Glomerular visceral epithelial cell (primary cell): ENCODE results near the gene ZDHHC15.
"Not testable (repeated sequence)": the region's sequence is repeated elsewhere in the genome, so short reads cannot be mapped to it uniquely, and the experiment has no call there.

Experiments used
- DNase-seq: peaks from one replicate; pipeline ENCODE4 v3.0.0-alpha.2; 2016; ENCODE audit errors: extremely low spot score

The ZDHHC15 gene

GRCh38 chrX:75522565-75523431 is at the start of gene ZDHHC15:
TSS of gene ZDHHC15 (minus strand) at chrX:75523037. CDS start at chrX:75523024, 13 bp downstream.
- peak; percentile 80 for DNase-seq

DNA sequence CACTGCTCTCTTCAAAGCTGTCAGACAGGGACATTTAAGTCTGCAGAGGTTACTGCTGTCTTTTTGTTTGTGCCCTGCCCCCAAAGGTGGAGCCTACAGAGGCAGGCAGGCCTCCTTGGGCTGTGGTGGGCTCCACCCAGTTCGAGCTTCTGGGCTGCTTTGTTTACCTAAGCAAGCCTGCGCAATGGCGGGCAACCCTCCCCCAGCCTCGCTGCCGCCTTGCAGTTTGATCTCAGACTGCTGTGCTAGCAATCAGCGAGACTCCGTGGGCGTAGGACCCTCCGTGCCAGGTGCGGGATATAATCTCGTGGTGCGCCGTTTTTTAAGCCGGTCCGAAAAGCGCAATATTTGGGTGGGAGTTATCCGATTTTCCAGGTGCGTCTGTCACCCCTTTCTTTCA is 37.7 kb upstream of the ZDHHC15 start:
- not testable (repeated sequence) for DNase-seq

DNA sequence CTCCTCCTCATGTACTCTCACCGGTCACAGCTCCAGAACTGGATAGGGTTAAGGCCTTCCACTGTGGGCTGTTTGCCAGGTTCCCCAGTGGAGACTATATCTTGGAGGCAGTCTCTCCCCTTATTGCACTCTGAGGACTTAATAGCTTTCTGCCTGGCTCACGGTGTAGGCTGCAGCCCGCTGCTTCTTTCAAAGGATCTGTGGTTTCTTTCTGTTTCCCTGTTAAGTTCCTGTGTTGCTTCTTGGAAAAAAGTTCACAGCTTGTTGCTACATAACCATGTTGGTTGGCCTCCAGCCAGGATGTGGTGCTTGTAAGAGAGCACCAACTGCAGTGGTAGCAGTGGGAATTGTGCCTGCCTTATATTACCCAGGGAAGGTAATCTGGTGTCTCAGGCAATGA is 24.9 kb upstream of the ZDHHC15 start:
- peak; percentile 48 for DNase-seq

- DNase-seq, result no peak
Measured at GRCh38 chrX:75546724-75547511, 24.1 kb upstream of the ZDHHC15 start.

DNA sequence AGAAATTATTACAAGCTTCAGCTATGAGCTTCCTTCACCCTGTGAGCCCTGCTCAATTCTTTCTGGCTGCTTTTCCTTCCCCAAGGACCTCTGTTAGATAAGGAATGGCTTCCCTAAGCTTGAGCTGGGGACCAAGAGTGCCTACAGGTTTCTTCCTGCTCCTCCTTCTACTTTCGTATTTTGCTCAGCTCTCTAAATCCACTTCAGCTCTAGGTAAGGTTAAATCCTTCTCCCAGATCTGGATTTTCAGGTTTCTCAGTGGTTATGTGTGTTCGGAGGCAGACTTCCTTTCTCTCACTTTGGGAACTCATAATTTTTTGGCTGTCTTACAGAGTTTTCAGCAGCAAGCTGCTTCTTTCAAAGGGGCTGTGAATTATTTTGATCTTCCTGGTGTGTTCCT is 21.9 kb upstream of the ZDHHC15 start:
- DNase-seq, result no peak

DNA sequence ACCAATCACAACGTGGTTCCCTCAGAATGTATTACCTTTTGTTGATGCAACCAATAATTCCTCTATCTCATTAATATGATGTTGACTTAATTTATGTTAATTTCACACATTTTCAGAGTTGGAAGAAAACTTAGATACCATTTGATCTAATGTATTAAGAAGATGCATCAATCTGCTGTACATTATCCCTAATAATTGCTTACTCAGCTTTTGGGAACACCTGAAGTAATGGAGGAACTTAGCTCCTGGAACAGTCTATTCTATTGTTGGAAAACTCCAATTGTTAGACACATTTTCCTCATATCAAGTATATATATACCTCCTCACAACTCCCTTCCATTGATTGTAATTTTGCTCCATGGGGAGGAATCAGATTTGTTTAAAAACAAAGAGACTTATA is 38.9 kb downstream of the ZDHHC15 start:
- no peak for DNase-seq

DNA sequence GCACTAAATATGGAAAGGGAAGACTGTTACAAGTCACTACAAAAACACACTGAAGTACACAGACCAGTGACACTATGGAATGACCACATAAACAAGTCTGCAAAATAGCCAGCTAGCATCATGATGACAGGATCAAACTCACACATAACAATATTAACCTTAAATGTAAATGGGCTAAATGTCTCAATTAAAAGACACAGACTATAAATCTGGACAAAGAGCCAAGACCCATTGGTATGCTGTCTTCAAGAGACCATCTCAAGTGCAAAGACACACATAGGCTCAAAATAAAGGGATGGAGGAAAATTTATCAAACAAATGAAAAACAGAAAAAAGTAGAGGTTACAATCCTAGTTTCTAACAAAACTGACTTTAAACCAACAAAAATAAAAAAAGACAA is 61.1 kb downstream of the ZDHHC15 start:
- DNase-seq, result not testable (repeated sequence)

- no peak for DNase-seq
Measured at GRCh38 chrX:75421688-75422230, 101.1 kb downstream of the ZDHHC15 start.

DNA sequence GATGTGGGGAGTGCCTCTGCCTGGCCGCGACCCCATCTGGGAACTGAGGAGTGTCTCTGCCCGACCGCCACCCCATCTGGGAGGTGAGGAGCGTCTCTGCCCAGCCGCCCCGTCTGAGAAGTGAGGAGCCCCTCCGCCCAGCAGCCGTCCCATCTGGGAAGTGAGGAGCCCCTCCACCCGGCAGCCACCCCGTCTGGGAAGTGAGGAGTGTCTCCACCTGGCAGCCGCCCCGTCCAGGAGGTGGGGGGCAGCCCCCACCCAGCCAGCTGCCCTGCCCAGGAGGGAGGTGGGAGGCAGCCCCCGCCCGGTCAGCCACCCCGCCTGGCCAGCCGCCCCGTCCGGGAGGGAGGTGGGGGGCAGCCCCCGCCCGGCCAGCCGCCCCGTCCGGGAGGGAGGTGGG is 115.7 kb downstream of the ZDHHC15 start:
- not testable (repeated sequence) for DNase-seq

DNA sequence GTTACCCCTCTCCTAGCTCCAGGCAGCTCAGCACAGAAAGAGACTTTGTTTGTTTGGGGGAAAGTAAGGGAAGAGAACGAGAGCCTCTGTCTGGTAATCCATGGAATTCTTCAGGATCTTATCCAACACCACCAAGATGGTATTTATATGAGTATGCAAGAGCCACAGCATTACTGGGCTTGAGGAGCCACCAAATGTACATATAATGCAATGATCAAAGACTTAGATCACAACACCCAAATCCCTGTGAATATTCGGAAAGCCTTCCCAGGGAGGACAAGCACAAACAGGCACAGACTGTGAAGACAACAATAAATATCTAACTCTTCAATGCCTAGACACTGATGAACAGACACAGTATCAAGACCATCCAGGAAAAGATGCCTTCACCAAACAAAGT is 132.4 kb downstream of the ZDHHC15 start:
- DNase-seq, result no peak

DNA sequence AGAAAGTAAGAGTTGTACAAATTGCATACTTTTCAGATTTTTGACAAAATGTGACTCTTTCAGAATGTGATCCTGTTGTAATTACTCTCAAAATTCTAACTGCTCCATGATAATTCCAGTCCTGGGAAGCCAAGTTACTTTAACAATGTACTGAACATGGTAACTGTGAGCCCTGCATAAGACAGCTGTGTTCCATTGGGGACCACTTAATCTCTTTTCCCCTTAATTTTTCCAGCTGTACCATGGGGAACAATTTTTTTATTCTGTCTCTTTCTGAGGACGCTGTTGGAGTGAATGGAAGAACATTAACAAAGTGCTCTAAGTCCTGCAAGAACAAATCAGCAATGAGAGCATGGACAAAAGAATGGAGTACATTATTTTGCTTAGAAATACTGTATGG is 153.1 kb downstream of the ZDHHC15 start:
- DNase-seq, result no peak

DNA sequence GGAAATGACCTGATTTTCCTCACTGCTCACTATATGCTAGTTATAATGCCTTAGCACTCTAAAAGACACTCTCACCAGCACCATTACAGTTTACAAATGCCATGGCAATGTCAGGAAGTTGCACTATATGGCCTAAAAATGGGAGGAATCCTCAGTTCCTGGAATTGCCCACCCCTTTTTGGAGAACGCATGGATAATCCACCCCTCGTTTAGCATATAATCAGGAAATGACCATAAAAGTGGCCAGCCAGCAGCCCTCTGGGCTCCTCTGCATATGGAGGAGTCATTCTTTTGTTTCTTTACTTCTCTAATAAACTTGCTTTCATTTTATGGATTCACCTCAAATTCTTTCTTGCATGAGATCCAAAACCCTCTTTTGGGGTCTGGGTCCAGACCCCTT is 156.0 kb downstream of the ZDHHC15 start:
- DNase-seq, result no peak

DNA sequence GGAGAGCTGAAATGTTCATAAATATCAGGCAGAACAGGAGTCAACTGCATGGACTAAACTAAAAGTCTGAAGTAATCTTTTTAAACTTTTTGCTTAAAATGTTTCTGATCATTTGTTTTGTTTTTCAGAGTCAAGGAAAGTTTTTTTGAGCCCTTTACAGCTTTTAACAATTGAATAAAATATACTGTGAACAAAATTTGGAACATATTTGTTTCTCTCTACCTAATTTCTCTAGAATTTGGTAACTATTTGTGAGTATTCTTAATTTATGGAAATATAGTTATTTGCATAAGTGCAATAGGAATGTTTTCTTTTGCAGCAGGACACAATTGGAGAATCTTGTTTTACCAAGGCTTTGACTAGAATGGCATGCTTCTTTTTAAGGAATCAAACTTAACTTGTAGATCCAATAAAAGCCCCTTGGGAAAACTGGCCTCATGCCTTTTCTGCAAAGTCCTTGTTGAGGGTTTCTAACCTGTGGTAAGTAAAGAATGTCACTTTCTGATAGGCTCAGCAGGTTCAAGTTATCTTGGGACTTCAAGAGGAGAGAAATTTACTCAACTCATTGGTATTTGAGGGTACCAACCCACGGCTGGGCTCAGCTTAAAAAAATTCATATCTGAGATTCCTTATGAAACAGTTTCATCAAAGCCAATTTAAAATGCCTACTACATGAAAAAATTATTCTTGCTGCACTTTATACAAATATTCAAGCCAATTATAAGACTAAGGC is 157.4 kb downstream of the ZDHHC15 start:
- DNase-seq, result peak; percentile 0

DNA sequence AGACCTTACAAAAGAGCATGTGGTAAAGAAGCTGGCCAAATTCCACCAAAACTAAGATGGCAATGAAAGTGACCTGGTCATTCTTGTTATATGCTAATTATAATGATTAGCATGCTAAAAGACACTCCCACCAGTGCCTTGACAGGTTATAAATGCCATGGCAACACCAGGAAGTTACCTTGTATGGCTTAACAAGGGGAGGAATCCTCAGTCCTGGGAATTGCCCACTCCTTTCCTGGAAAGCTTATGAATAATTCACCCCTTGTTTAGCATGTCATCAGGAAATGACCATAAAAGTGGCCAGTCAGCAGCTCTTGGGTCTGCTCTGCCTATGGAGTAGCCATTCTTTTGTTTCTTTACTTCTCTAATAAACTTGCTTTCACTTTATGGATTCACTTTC is 161.0 kb downstream of the ZDHHC15 start:
- DNase-seq, result no peak

GRCh38 chrX:75348601-75349000 is 174.2 kb downstream of the ZDHHC15 start:
- not testable (repeated sequence) for DNase-seq

GRCh38 chrX:75337525-75337924 is 185.3 kb downstream of the ZDHHC15 start:
- DNase-seq, result peak; percentile 0

GRCh38 chrX:75335127-75335458 is 187.7 kb downstream of the ZDHHC15 start:
- DNase-seq, result no peak

DNA sequence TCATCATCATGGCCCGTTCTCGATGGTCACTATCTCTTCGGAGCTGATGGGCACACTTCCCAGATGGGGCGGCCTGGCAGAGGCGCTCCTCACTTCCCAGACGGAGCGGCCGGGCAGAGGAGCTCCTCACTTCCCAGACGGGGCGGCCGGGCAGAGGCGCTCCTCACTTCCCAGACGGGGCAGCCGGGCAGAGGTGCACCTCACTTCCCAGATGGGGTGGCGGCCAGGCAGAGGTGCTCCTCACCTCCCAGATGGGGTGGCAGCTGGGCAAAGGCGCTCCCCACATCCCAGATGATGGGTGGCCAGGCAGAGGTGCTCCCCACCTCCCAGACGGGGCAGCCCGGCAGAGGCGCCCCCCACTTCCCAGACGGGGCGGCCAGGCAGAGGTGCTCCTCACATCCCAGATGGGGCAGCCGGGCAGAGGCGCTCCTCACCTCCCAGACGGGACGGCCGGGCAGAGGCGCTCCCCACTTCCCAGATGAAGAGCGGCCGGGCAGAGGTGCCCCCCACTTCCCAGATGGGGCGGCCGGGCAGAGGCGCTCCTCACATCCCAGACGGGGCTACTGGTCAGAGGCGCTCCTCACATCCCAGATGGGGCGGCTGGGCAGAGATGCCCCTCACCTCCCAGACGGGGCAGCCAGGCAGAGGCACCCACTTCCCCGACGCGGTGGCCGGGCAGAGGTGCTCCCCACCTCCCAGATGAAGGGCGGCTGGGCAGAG is 188.3 kb downstream of the ZDHHC15 start:
- not testable (repeated sequence) for DNase-seq

DNA sequence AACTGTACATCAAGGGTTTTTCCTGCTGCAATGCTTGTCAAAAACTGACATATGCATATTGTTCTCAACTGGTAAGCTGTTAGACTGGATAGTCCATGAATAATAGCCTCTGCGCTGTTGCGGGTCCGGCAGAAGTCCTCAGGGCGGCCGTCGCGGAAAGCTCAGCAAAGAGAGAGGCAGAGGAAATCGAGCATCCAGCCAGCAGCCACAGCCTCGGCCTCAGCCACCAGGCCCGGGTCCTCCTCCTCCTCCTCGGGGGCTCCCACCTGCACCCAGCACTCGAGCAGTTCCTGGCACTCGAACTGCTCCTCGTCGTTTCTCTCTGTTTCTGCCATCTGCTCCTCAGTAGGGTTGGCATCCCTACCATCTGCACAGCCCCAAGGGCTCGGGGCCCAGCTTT is 195.2 kb downstream of the ZDHHC15 start:
- no peak for DNase-seq
